ENCODE data around the gene BHLHE40. TPM values are rescaled to one million over a fixed set of nuclear protein-coding genes. Genes with fewer than 3 reads are reported as not detected.

Gene BHLHE40
- total and polyA plus RNA-seq, 9 donors, result 13.2 to 38.2 (median 24.4) TPM

DNA sequence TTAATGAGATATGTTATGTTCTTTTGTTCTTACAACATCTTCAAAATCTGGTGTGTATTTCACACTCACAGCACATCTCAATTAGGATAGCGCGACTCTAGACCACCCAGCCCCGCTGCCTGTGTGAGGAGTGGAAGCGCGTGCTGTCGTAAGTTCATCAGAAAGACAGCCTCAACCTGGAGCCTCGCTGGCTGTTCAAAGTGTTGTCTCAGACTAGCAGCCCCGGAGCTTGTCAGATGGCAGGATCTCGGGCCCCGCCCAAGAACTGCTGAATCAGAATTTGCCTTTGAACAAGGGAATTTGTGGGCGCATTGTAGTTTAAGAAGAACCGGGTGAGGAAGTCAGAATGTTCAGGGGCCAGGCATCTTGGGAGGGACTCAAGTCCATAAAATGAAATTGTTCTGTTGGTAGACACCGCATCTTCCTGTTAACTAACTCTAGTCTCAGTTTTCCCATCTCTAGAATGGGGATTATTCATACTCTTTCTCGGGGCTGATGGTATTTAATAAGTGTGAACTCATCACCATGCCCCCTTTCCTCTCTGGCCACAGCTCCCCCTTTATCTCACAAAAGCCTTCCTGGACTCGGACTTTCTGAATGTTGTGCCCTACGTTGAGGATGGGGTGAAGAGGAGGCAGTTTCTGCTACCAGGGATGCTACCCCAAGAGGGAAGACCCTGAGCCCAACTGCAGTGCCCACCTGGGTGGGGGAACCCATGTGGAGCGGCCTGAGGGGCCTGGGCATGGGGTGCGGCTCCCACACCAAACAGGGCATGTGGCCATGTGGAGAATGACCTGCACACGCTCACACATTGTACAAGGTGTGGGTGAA, 40.4 kb downstream of the BHLHE40 start:
- no peaks in the 10 kb centered on the region for H3K36me3 ChIP-seq (ENCODE audit: control insufficient read depth, insufficient read depth, low read length)
- WGBS (ENCODE audit: insufficient coverage), result 77% methylated on average over 11 of the region's 19 CpGs
- peak; percentile 32 for DNase-seq
- H3K4me3 ChIP-seq (ENCODE audit: low read length), result no peak overlapping the region
- H3K4me1 ChIP-seq (ENCODE audit: control insufficient read depth, insufficient read depth, low read length), result peaks cover 10% of the 10 kb centered on the region
- no peaks in the 10 kb centered on the region for H3K27me3 ChIP-seq (ENCODE audit: control insufficient read depth, insufficient read depth, low read length)
- H3K9me3 ChIP-seq (replicated peaks; ENCODE audit: control insufficient read depth, low read depth, low read length), result no peaks in the 10 kb centered on the region
- no peak overlapping the region for H3K27ac ChIP-seq (ENCODE audit: low read length)

DNA sequence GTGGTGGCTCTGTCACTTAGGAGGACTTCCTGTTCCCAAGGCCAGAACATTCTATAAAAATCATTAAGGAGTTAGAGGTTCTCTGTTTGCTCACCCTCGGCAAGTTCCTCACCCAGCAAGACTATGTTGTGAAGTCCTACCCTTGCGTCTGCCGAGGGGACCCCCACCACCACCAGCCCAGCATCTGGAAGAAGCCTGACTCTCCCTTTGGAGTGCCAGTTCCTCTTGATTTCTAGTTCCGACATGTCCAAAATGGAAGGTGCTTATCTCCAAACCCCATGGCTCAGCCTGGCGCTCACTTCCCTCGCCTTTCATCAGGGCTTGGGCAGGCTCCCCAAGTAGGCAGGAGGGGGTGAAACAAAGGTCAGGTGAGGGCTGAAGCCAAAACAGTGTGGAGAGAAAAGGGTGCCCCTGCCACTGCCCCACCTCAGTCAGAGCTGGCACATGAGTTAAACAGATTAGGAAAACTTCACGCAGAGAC, 41.0 kb downstream of the BHLHE40 start:
- Histone ChIP-seq H3K4me3 (ENCODE audit: low read length) (no peak overlapping the region), H3K27me3 (ENCODE audit: control insufficient read depth, insufficient read depth, low read length) (no peaks in the 10 kb centered on the region), H3K9me3 (replicated peaks; ENCODE audit: control insufficient read depth, low read depth, low read length) (no peaks in the 10 kb centered on the region), H3K27ac (ENCODE audit: low read length) (no peak overlapping the region), H3K36me3 (ENCODE audit: control insufficient read depth, insufficient read depth, low read length) (no peaks in the 10 kb centered on the region), H3K4me1 (ENCODE audit: control insufficient read depth, insufficient read depth, low read length) (peaks cover 10% of the 10 kb centered on the region)
- no peak for DNase-seq
- WGBS (ENCODE audit: insufficient coverage), result 61% methylated on average over 3 of the region's 7 CpGs

DNA sequence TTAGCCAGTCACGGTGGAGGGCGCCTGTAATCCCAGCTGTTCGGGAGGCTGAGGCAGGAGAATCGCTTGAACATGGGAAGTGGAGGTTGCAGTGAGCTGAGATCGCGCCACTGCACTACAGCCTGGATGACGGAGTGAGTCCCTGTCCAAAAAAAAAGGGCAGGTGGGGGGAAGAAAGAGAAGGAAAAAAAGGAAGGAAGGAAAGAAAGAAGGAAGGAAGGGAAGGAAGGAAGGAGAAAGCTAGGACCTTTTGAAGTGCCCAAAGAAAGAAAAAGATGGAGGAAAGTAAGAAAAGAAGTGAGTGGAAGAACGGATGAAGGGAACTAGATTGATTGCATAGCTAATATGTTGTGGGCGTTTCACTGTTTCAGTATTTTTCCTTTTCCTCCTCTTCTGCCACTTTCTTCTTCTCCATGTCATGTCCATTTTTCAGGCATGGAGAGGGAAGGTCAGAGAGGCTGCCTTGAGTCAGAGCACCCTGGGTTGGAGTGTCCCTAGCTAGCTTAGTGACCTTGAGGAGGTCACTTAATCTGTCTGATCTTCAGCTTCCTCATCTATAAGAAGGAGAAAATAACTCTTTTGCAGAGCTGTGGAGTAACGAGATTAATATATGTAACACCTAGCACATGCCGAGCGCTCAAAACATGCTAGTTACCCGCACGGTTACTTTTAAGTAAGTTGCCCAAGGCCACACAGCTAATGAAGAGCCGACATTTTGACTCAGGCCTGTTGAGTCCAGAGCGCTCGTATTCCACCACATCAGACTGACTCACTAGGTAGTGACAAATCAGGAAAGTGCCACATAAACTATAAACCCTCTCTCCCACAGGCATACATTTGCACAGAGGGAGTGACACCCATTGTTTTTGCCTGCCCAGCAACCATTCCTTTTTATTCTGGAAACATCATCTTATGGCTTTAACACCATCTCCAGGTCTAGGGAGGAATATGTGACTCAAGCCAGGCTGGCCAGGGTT, 42.2 kb downstream of the BHLHE40 start:
- H3K9me3 ChIP-seq (replicated peaks; ENCODE audit: control insufficient read depth, low read depth, low read length), result no peaks in the 10 kb centered on the region
- H3K36me3 ChIP-seq (ENCODE audit: control insufficient read depth, insufficient read depth, low read length), result no peaks in the 10 kb centered on the region
- H3K4me3 ChIP-seq (ENCODE audit: low read length), result no peak overlapping the region
- 95% methylated on average over 13 of the region's 17 CpGs for WGBS (ENCODE audit: insufficient coverage)
- peaks cover 12% of the 10 kb centered on the region for H3K4me1 ChIP-seq (ENCODE audit: control insufficient read depth, insufficient read depth, low read length)
- H3K27ac ChIP-seq (ENCODE audit: low read length), result no peak overlapping the region
- DNase-seq, result no peak
- H3K27me3 ChIP-seq (ENCODE audit: control insufficient read depth, insufficient read depth, low read length), result no peaks in the 10 kb centered on the region

DNA sequence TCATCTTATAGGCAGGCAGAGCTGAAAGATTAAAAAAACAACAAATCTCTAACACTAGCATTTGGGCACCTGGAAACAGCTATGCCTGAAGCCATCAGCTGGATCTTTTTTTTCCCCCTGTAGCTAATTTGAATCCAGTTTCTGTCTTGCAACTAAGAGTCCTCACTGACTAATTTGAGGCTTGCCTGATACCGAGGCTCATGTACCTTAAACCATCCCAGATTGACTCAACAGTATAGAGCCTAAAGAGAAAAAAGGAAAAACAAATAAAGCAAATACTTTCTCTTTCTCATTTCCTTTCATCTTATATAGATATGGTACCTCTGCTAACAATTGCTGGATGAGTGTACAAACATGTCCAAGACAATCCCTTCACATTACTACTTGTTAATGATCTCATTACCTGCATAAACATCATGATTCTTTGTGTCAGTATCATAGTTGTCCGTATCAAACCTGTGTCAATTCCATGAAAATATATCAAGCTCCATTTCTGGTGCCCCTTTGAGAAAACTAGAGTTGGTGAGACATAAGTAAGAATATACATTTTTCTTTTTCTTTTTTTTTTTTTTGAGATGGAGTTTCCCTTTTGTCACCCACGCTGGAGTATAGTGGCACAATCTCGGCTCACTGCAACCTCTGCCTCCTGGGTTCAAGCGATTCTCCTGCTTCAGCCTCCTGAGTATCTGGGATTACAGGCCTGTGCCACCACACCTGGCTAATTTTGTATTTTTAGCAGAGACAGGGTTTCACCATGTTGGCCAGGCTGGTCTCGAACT, 43.1 kb downstream of the BHLHE40 start:
- 100% methylated on average over 2 of the region's 6 CpGs for WGBS (ENCODE audit: insufficient coverage)
- H3K4me3 ChIP-seq (ENCODE audit: low read length), result no peak overlapping the region
- no peak for DNase-seq
- no peaks in the 10 kb centered on the region for H3K9me3 ChIP-seq (replicated peaks; ENCODE audit: control insufficient read depth, low read depth, low read length)
- H3K4me1 ChIP-seq (ENCODE audit: control insufficient read depth, insufficient read depth, low read length), result peaks cover 18% of the 10 kb centered on the region
- no peak overlapping the region for H3K27ac ChIP-seq (ENCODE audit: low read length)
- H3K36me3 ChIP-seq (ENCODE audit: control insufficient read depth, insufficient read depth, low read length), result no peaks in the 10 kb centered on the region
- H3K27me3 ChIP-seq (ENCODE audit: control insufficient read depth, insufficient read depth, low read length), result no peaks in the 10 kb centered on the region

DNA sequence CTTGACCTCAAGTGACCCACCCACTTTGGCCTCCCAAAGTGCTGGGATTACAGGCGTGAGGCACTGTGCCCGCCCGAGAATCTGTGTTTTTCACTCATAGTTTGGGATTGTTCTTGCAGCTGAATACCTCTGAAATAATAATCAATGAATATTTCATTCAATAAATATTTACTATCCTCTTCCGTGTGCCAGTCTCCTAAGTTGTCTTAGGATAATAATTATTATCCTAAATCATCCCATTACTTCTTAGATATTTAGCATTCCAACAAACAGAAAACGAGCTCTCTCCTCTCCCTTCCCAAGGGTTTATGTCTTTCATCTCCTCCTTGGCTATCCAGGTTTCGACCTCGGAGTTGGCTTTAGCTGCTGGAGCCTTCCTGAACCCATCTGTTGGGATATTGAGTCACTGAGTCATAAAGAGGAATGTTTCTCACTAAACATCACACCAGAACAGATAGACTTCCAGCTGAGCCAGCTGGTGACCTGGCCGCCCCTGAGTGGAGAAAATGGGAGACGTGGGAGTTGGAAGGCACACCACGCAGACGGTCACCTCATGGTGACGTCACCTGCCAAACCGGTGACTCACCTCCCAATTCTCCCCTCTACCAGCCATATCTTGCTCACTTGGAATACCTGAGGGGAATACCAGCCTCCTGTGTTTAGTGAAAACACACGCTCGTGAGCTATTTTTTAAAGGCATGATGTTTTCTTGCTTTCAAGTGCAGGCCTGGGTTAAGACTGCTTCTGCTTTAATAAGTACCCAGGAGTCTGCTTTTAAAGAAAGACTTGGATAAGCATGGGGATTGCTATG, 43.9 kb downstream of the BHLHE40 start:
- 50% methylated on average over 2 of the region's 15 CpGs for WGBS (ENCODE audit: insufficient coverage)
- DNase-seq, result peak; percentile 55
- H3K4me3 ChIP-seq (ENCODE audit: low read length), result no peak overlapping the region
- peaks cover 12% of the 10 kb centered on the region for H3K4me1 ChIP-seq (ENCODE audit: control insufficient read depth, insufficient read depth, low read length)
- H3K27ac ChIP-seq (ENCODE audit: low read length), result no peak overlapping the region
- H3K36me3 ChIP-seq (ENCODE audit: control insufficient read depth, insufficient read depth, low read length), result no peaks in the 10 kb centered on the region
- H3K27me3 ChIP-seq (ENCODE audit: control insufficient read depth, insufficient read depth, low read length), result no peaks in the 10 kb centered on the region
- H3K9me3 ChIP-seq (replicated peaks; ENCODE audit: control insufficient read depth, low read depth, low read length), result no peaks in the 10 kb centered on the region

DNA sequence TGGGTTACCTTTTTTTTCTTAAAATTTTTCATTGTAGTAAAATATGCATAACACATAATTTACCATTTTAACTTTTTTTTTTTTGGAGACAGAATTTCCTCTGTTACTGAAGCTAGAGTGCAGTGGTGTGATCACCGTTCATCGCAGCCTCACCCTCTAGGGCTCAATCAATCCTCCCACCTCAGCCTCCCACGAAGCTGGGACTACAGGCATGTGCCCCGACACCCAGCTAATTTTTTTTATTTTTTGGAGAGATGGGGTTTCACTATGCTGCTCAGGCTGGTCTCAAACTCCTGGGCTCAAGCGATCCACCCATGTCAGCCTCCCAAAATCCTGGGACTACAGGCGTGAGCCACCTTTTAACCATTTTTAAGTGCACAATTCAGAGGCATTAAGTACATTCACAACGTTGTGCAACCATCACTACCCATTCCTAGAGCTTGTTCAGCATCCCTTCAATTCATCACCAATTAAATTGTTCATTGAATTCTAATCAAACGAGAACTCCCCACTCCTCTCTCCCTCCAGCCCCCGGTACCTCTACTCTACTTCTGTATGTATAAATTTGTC, 44.6 kb downstream of the BHLHE40 start:
- no peak overlapping the region for H3K27ac ChIP-seq (ENCODE audit: low read length)
- no peaks in the 10 kb centered on the region for H3K36me3 ChIP-seq (ENCODE audit: control insufficient read depth, insufficient read depth, low read length)
- peaks cover 10% of the 10 kb centered on the region for H3K4me1 ChIP-seq (ENCODE audit: control insufficient read depth, insufficient read depth, low read length)
- no peak overlapping the region for H3K4me3 ChIP-seq (ENCODE audit: low read length)
- no peaks in the 10 kb centered on the region for H3K27me3 ChIP-seq (ENCODE audit: control insufficient read depth, insufficient read depth, low read length)
- 93% methylated on average over 4 of the region's 9 CpGs for WGBS (ENCODE audit: insufficient coverage)
- no peak for DNase-seq
- H3K9me3 ChIP-seq (replicated peaks; ENCODE audit: control insufficient read depth, low read depth, low read length), result no peaks in the 10 kb centered on the region

DNA sequence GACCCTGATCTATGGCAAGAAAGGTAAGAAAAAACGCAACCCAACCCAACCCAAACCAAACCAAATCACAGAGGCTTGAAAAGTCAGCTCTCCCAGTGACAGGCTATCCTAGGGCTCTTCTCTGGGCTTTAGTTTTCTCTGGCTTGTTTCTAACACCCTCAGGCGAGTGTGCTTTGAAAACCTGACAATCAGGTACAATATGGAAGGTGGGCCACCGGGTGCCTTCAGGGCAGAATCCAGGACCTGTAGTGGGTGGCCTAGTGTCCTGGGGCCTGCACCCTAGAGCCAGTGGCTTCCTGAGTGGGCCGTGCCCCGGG, 46.8 kb downstream of the BHLHE40 start:
- DNase-seq, result no peak
- Histone ChIP-seq H3K4me1 (ENCODE audit: control insufficient read depth, insufficient read depth, low read length) (peaks cover 10% of the 10 kb centered on the region), H3K9me3 (replicated peaks; ENCODE audit: control insufficient read depth, low read depth, low read length) (no peaks in the 10 kb centered on the region), H3K36me3 (ENCODE audit: control insufficient read depth, insufficient read depth, low read length) (no peaks in the 10 kb centered on the region), H3K27me3 (ENCODE audit: control insufficient read depth, insufficient read depth, low read length) (no peaks in the 10 kb centered on the region), H3K4me3 (ENCODE audit: low read length) (no peak overlapping the region), H3K27ac (ENCODE audit: low read length) (peak overlapping the region; percentile 47)
- WGBS (ENCODE audit: insufficient coverage), result 60% methylated on average over 2 of the region's 5 CpGs

DNA sequence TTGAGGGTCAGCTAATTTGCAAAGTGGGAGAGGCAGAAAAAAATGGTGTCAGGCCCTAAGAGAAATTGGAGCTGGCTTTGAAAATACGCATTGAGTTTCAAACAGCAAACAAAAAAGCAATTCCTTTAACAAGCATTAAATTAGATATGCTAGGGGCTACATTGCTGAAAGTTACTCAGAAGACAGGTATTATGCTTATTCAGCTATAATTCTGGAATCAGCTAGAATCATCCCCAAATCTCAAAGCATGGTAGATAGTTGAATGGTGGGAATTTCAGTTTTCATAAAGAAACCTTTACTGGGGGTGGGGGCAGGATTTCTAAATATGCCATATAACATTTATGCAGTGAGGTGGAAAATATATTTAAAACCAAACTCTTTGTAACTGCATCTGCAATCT, 50.5 kb downstream of the BHLHE40 start:
- H3K27me3 ChIP-seq (ENCODE audit: control insufficient read depth, insufficient read depth, low read length), result no peaks in the 10 kb centered on the region
- no peak overlapping the region for H3K4me3 ChIP-seq (ENCODE audit: low read length)
- WGBS (ENCODE audit: insufficient coverage), result no CpG with 5 or more reads among the region's 1 CpG
- H3K36me3 ChIP-seq (ENCODE audit: control insufficient read depth, insufficient read depth, low read length), result no peaks in the 10 kb centered on the region
- DNase-seq, result no peak
- no peaks in the 10 kb centered on the region for H3K9me3 ChIP-seq (replicated peaks; ENCODE audit: control insufficient read depth, low read depth, low read length)
- H3K4me1 ChIP-seq (ENCODE audit: control insufficient read depth, insufficient read depth, low read length), result peaks cover 8% of the 10 kb centered on the region
- no peak overlapping the region for H3K27ac ChIP-seq (ENCODE audit: low read length)

DNA sequence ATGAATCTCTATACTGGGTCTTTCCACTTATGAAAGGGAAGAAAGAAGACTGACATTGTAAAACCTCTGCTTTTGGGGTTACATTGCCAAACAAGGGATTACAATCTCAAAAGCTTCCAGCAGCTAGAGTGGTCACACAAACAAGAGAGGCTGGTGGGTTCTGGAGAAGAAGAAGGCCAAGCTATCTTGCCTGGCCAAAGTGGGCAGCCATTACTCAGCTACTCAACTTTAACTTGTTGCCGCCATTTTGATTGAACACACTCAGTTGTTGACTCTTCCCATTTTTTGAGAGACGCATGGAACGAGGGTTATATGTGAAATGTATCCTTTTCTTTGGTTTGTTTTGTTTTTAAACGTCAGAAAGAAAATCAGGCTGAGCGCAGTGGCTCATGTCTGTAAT, 50.9 kb downstream of the BHLHE40 start:
- H3K4me1 ChIP-seq (ENCODE audit: control insufficient read depth, insufficient read depth, low read length), result peaks cover 8% of the 10 kb centered on the region
- no peaks in the 10 kb centered on the region for H3K27me3 ChIP-seq (ENCODE audit: control insufficient read depth, insufficient read depth, low read length)
- H3K27ac ChIP-seq (ENCODE audit: low read length), result no peak overlapping the region
- no peaks in the 10 kb centered on the region for H3K9me3 ChIP-seq (replicated peaks; ENCODE audit: control insufficient read depth, low read depth, low read length)
- no peak overlapping the region for H3K4me3 ChIP-seq (ENCODE audit: low read length)
- DNase-seq, result no peak
- WGBS (ENCODE audit: insufficient coverage), result 98% methylated on average over 4 of the region's 5 CpGs
- H3K36me3 ChIP-seq (ENCODE audit: control insufficient read depth, insufficient read depth, low read length), result no peaks in the 10 kb centered on the region
